Measurements from ENCODE around the gene GDI2. TPM values are rescaled to one million over a fixed set of nuclear protein-coding genes. Genes with fewer than 3 reads are reported as not detected.

GDI2 gene
- 265 and 270 TPM in 2 replicates for total RNA-seq (2014; rRNA removed; shearing (Covaris generic))
- total RNA-seq (2022) = 271 and 292 TPM in 2 replicates
- Bru-seq, nascent RNA = percentile 97 among the genes with signal in this experiment
- BruChase-seq, experiment 1, labeled RNA remaining after a 6-hour chase = percentile 98 among the genes with signal in this experiment
- BruChase-seq, experiment 2, labeled RNA remaining after a 2-hour chase = percentile 98 among the genes with signal in this experiment
- long read RNA-seq, transcript GDI2-202 (10 exons, 1,408 nt) = minor isoform, 7 of 352 reads
- long read RNA-seq, transcript GDI2-203 (11 exons, 2,412 nt) = major isoform, 298 of 352 reads
- long read RNA-seq, partial matches to known transcripts = 23 of 352 reads
- long read RNA-seq, other reads (novel, unspliced or antisense) = 24 of 352 reads

GRCh38 chr10:5813341-5814109 lies at the start of gene GDI2:
Gene GDI2, minus strand, starts transcription at chr10:5813434. Its CDS starts 176 bp downstream, at chr10:5813258.
- TF ChIP-seq EZH2phosphoT487 (IDR thresholded peaks at IDR 0.05; ENCODE audit: borderline replicate concordance, low read depth, low read length) = no peak
- no peak for TF ChIP-seq CTCF (conservative IDR thresholded peaks at IDR 0.05; ENCODE audit: low read length)
- peaks cover 35% of the 10 kb centered on the region for H4K20me1 ChIP-seq (ENCODE audit: insufficient read depth, low read length)
- POLR2A ChIA-PET = interaction anchor here (0.6 to 7.9 kb wide), 14 partner anchors 9 to 1663 kb away, joined by 3 to 144 read pairs (median 4); partner anchors contain the start of genes ANKRD16 and FBH1
- H3K36me3 ChIP-seq (ENCODE audit: insufficient read depth, low read length) = peaks cover 44% of the 10 kb centered on the region
- peak within 1 kb of the TSS; percentile 85 for H3K27ac ChIP-seq (ENCODE audit: low read depth, low read length, poor library complexity, severe bottlenecking)
- peaks cover 65% of the 10 kb centered on the region for H3K4me1 ChIP-seq (ENCODE audit: insufficient read depth, low read length, poor library complexity, severe bottlenecking)
- TSS peak; percentile 89 for BruUV-seq (replicated peaks)
- DNase-seq (ENCODE audit: low spot score) = peak; percentile 99
- CTCF ChIA-PET (ENCODE audit: unreplicated experiment) = no interaction called here
- H3K4me2 ChIP-seq (ENCODE audit: low read length) = peak within 1 kb of the TSS; percentile 94
- intact Hi-C loops (cut with micrococcal nuclease; ENCODE audit: unreplicated experiment) = loop anchor here (1.0 to 10.0 kb wide), 7 partner anchors 27 to 271 kb away; partner anchors contain the start of genes ANKRD16, RBM17 and TASOR2
- H2AFZ ChIP-seq (ENCODE audit: low read length) = no peak within 1 kb of the TSS
- H3K79me2 ChIP-seq (ENCODE audit: insufficient read depth, low read depth, low read length) = peaks cover 64% of the 10 kb centered on the region
- H3K9me3 ChIP-seq (ENCODE audit: low read length) = no peaks in the 10 kb centered on the region
- no peaks in the 10 kb centered on the region for H3K9me2 ChIP-seq (ENCODE audit: insufficient read depth, low read length)
- peak within 1 kb of the TSS; percentile 94 for H3K4me3 ChIP-seq (ENCODE audit: low read depth, low read length, poor library complexity, severe bottlenecking)

- H3K4me3 ChIP-seq (ENCODE audit: low read depth, low read length, poor library complexity, severe bottlenecking) = no peak overlapping the region
- peak overlapping the region; percentile 31; the same call in 1 of the 2 replicates for H3K4me2 ChIP-seq (ENCODE audit: low read length)
- CTCF ChIA-PET (ENCODE audit: unreplicated experiment) = interaction anchor here (0.5 kb wide), 1 partner anchor 202 kb away, joined by 3 read pairs; no protein-coding TSS in a partner anchor
- H4K20me1 ChIP-seq (ENCODE audit: insufficient read depth, low read length) = no peaks in the 10 kb centered on the region
- DNase-seq (ENCODE audit: low spot score) = no peak
- 0 out of 2 replicates have a peak, but pooled peaks cover under 1% of the 10 kb centered on the region for H3K9me3 ChIP-seq (ENCODE audit: low read length)
- no peaks in the 10 kb centered on the region for H3K36me3 ChIP-seq (ENCODE audit: insufficient read depth, low read length)
- H3K79me2 ChIP-seq (ENCODE audit: insufficient read depth, low read depth, low read length) = no peaks in the 10 kb centered on the region
- intact Hi-C loops (cut with micrococcal nuclease; ENCODE audit: unreplicated experiment) = no loop called here
- TF ChIP-seq CTCF (conservative IDR thresholded peaks at IDR 0.05; ENCODE audit: low read length) (no peak), EZH2phosphoT487 (IDR thresholded peaks at IDR 0.05; ENCODE audit: borderline replicate concordance, low read depth, low read length) (no peak)
- H3K4me1 ChIP-seq (ENCODE audit: insufficient read depth, low read length, poor library complexity, severe bottlenecking) = peaks cover 13% of the 10 kb centered on the region
- no peak overlapping the region for H2AFZ ChIP-seq (ENCODE audit: low read length)
- H3K9me2 ChIP-seq (ENCODE audit: insufficient read depth, low read length) = no peaks in the 10 kb centered on the region
- H3K27ac ChIP-seq (ENCODE audit: low read depth, low read length, poor library complexity, severe bottlenecking) = no peak overlapping the region
- POLR2A ChIA-PET = interaction anchor here (0.6 to 1.3 kb wide), 4 partner anchors 10 to 70 kb away, joined by 3 to 6 read pairs (median 4); no protein-coding TSS in a partner anchor
- BruUV-seq (replicated peaks) = no TSS peak
Observed at GRCh38 chr10:5862360-5862961, 49.2 kb upstream of the GDI2 start.

Data from OCI-LY7 (cell line).